SHP77 (cell line): ENCODE data around the gene TEX13D.
"Not testable (repeated sequence)": the region's sequence is repeated elsewhere in the genome, so short reads cannot be mapped to it uniquely, and the experiment has no call there.

Experiments
- DNase-seq, 2 experiments: peaks; one replicate each; lab custom pipeline; 2025; lab: John Stamatoyannopoulos, UW

TEX13D gene

DNA sequence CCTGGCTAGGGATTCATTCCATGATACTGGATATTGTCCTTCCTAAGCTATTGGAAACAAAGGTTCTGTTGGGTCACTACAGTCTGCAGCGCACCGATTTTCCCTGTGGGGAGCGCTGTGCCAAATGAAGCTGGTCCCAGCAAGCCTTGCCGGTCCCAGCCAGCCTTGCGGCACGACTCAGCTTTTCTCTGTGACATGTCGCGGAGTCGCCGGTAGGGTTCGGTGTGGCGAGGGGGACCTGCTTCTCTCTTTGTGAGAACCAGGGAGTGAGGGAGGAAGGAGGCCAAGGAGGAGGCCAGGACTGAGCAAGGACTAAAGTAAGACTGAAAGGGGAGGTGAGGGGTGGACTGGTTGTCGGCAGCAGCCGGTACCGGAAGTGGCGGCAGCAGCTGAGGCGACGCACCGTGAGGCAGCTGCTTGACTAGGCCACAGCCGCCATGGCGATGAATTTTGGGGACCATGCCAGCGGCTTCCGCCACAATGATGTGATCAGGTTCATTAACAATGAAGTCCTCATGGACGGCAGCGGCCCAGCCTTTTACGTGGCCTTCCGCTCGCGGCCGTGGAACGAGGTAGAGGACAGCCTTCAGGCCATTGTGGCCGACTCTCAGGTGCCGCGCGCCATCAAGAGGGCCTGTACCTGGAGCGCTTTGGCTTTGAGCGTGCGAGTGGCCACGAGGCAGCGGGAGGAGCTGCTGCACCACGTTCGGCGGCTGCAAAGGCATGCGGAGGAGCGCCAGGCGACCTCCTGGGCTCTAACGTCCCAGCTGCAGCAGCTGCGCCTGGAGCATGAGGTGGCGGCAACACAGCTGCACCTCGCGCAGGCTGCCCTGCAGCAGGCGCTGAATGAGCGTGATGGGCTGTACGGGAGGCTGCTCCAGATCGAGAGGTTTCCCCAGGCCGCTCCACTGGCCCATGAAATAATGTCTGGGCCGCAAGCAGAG is at the start of gene TEX13D:
TEX13D (plus strand) TSS at position 180 of the 944 bp plus-strand sequence; CDS start at position 438, 258 bp downstream.
- DNase-seq: no peak

- peak; percentile 20 to 50 for DNase-seq
Observed at GRCh38 chrX:124289443-124289842, 43.0 kb upstream of the TEX13D start.

DNA sequence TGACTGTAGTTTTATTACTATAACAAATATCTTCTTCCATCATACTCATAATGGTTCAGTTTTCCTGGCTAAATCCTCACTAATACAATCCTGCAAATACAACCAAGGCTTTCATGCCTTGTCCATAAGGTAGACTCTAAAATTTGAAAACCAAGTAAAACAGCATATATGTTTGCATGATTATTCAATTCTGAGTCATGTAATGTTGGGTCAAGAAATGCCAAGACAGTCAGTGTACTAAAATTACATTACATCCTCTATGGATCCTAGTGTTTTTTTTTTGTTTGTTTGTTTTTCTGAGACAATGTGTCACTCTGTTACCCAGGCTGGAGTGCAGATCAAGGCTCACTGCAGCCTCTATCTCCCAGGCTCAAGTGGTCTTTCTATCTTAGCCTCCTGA is 38.6 kb upstream of the TEX13D start:
- DNase-seq: no peak

- not testable (repeated sequence) for DNase-seq
Observed at GRCh38 chrX:124299323-124299722, 33.1 kb upstream of the TEX13D start.

- DNase-seq: no peak
Observed at GRCh38 chrX:124300405-124300804, 32.1 kb upstream of the TEX13D start.

GRCh38 chrX:124307253-124307907 is 25.1 kb upstream of the TEX13D start:
- no peak for DNase-seq

DNA sequence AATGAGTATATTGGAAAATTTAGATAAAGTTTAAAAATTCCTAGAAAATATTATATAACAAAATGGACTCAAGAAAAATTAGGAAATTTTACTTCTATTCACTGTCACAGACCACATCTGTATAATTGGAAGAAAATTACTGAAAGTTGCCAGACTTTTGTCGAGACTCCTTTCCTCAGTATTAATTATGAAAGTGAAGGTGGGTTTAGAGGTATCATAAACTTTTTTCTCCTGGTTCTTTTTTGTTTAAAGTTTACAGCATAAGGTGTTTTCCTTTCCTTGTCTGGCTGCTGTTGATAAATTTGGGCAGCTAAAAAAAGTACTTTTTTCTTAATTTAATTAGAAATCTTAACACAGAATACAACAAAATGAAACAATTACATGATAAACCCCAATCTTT is 6.7 kb upstream of the TEX13D start:
- no peak for DNase-seq

GRCh38 chrX:124328765-124329164 is 3.7 kb upstream of the TEX13D start:
- no peak for DNase-seq

DNA sequence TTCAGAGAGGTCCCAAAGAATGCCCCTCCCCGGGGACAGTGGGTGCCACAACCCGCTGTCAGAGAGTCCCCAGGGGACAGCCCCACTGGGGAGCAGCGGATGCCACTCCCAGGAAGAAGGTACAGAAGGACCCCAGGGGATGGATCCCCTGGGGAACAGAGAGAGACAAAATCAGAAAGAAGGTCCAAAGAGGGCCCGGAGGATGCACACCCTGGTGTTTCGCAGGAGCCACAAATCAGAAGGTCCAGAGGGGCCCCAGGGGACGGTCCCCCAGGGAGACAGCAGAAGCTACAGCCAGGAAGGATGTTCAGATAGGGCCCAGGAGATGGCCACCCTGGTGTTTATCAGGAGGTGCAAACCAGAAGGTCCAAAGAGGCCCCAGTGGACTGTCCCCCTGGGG is 1.4 kb downstream of the TEX13D start:
- no peak for DNase-seq

DNA sequence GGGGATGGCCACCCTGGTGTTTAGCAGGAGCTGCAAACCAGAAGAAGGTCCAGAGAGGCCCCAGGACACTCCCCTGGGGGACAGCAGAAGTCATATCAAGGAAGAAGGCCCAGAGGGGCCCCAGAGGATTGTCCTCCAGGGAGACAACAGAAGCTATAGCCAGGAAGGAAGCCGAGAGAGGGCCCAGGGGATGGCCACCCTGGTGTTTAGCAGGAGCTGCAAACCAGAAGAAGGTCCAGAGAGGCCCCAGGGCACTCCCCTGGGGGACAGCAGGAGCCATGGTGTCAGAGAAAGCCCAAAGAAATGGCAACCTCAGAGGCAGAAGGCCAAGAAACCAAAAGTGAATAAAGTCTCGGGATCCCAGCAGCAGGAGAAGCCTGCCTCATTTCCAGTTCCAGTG is 2.1 kb downstream of the TEX13D start:
- not testable (repeated sequence) for DNase-seq

DNA sequence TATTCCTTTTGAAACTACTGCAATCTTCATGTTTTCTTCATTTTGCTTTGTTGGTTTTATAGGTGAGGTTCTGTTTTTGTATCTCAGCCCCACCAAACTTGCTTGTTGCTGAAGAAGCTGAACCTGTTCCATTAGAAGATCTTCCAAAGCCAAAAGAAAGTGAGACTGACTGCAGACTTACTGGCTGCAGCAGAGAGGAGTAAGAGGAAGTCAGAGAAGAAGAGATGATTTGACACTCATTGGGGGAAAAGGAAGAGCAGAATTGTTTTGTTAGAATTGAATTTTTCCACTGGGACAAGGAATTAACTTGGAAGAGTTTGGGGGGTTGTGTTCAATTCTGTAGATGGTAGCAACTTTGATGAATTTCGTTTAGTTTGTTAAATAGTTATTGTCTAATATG is 3.1 kb downstream of the TEX13D start:
- no peak for DNase-seq

DNA sequence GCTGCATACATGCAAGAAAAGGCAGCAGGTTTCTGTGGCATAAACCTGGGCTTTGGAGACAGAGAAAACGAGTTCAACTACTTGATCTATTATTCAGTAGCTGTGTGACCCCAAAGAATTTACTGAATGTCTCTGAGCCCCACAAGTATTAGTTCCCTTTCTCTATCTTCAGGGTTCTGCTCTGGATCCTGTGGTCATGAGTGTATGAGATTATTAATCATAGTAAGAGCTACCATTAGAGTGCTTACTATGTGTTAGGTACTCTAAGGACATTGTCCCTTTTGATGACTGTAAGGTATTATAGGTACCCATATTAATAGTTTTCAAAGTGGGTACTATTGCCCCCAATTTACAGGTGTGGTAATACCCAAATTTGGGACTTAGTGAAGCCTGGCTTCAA is 5.5 kb downstream of the TEX13D start:
- no peak for DNase-seq

DNA sequence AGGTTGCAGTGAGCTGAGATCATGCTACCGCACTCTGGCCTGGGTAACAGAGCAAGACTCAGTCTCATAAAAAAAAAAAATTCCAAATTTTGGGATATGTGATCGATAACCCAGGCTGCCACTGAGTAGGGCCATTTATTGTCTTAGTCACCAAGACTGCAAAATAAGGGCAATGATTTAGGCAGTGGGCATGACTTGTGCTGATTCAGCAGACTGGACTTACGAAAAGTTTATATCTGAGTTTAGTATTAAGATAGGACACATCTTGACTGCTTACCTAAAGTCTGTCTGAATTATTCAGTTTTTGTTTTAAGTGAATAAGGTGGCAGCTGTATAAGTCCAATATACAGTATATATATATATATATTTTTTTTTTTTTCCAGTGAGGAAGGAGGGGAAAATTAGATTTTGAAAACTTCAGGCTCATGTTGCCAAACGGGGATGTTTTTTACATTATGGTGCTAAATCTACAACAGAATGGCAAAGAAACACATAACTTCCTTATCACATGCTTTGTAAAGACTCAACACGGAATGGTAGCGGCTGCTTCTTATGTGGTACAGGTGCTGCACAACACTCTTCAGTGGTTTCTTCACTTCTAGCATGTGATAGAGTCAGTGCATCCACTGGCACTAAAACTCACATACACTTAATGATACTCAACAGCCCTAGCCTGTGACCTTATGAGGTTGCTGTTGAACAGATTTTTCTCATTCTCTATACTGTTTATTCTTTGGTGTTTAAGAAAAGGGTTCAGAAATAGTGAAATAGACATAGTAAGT is 6.5 kb downstream of the TEX13D start:
- no peak for DNase-seq

DNA sequence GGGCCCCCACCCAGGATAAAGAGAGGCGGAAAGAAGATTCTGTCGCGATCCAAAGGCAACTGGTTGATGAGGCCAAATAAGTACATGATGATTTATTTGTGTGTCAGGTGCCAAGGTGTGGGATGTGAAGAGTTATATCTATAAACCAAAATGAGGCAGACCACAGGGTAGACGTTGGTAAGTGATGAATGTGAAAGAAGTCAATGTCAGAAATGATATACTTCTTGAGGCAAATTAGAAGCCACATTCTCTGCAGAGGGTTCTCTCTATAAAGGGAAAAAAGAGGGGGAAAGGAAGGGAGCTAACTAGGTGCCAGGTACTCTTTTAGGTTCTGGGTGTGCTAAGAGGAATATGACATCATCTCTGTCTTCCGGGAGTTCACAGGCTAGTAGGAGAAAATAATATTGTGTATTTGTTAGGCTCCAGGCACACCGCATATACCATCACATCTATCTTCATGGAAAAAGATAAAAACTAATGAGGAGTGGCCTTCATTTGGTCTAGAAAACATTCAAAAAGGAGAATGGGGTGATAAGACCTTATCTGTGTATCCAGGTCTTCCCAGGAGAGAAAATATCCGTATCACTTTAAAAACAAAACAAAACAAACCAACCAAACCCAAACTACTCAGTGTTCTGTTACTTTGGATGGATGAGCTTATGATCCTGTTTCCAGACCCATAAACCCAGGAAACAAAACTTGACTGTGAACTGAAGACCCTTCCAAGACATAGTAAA is 9.1 kb downstream of the TEX13D start:
- no peak for DNase-seq

- no peak for DNase-seq
Observed at GRCh38 chrX:124342174-124342867, 9.9 kb downstream of the TEX13D start.

DNA sequence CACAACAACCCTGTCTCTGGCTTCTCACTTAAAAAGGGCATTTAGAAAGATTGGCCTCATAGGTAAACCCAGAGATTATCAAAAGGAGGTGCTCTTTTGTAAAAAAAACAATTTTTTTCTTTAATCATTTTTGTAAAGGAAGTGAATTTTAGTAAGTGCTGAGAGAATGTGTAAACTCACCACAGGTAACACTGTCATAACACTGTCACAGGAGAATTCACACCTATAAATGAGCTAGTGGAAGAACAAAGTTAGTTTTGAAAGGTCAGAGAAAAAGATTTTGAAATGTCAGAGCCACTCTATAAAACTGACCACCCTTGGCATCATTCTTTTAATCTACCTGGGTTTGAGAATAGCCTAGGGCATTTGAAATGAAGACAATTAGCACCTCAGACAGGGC is 10.6 kb downstream of the TEX13D start:
- DNase-seq: no peak

GRCh38 chrX:124344246-124344645 is 11.8 kb downstream of the TEX13D start:
- no peak for DNase-seq

DNA sequence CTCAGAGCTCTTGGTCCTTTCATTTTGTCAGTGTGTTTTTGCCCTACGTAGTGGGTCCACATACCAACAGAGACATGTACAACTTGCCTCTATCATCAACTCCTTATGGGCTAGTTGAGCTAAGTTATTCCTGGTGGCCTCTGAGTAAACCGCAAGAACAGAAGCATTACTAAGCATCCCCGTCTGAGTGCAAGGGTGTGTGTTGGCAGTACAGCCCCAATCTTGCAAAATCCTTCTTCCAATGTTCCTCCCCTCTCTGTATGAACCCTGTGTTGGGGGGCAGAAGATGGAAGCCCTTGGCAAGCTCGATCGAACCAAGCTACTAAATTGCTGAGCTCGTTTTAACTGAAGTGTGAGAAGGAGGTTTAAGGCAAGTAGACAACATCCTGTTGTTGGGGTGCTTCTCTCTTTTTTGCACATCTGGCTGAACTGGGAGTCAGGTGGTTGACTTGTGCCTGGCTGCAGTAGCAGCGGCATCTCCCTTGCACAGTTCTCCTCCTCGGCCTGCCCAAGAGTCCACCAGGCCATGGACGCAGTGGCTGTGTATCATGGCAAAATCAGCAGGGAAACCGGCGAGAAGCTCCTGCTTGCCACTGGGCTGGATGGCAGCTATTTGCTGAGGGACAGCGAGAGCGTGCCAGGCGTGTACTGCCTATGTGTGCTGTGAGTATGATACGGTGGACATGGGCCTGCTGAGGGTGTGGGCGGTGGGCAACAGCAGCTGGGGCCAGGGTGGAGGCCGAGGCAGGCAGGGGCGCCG is 13.8 kb downstream of the TEX13D start, which contains the start of gene SH2D1A:
SH2D1A (plus strand) TSS at position 447 of the 760 bp plus-strand sequence; CDS start at position 527, 80 bp downstream.
- DNase-seq: no peak

DNA sequence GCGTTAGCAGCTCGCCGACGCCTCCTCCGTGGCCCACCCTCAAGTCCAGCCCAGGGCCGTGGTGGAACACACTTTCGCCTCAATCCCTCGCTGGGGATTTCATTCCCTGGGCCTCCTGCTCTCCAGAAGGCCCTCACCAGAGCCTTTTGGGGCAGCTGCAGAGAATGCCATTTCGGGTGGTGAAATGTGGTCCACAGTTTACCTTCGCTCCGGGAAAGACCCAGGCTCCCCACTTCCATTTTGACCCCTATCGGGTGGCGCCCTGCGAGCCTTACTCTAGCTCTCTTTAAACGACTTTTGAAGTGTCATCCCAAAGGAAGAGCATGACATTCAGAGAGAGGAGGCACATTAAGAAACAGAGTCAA is 14.4 kb downstream of the TEX13D start:
- DNase-seq: no peak

DNA sequence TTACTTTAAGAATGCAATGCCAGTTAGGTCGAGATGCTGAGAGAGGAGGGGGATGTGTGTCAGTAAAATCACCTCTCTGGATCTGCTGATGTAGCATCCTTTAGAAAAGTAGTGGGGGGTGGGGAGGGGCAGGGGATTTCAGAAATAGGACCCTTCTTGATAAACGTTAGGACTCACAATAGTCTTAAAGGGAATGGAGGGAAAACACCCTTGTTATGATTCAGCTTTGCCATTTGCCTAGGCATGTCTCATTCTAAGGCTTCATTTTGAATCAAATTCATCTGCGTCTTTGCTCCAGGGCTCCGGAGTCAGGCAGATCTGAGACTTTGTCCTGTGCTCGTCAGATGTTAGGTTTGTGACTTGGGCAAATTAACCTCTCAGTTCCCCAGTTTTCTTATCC is 14.8 kb downstream of the TEX13D start:
- no peak for DNase-seq
